Measurements from ENCODE around the gene ADGRB2.

DNA sequence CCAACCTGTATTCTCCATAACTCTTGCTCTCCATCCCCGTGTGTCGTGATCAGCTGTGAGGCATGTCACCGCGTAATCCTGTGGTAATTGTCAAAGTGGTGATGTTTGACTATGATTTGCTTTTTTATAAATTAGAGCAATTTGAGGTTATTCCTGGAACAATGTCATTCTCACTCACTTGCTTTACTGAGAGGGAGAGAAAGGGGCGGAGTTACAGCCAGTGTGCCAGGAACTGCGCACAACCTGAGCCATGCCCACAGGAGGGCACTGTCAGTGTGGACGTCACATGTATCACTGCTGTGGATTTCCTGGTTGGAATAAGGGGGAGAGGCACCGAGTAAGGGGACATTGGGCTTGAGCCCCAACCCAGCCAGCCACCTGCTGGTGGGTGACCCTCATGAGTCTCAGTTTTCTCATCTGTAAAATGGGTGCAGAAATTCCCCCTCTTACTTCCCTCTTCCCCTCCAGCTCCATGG, 6.9 kb downstream of the ADGRB2 start:
- TF ChIP-seq, protein P1, sequence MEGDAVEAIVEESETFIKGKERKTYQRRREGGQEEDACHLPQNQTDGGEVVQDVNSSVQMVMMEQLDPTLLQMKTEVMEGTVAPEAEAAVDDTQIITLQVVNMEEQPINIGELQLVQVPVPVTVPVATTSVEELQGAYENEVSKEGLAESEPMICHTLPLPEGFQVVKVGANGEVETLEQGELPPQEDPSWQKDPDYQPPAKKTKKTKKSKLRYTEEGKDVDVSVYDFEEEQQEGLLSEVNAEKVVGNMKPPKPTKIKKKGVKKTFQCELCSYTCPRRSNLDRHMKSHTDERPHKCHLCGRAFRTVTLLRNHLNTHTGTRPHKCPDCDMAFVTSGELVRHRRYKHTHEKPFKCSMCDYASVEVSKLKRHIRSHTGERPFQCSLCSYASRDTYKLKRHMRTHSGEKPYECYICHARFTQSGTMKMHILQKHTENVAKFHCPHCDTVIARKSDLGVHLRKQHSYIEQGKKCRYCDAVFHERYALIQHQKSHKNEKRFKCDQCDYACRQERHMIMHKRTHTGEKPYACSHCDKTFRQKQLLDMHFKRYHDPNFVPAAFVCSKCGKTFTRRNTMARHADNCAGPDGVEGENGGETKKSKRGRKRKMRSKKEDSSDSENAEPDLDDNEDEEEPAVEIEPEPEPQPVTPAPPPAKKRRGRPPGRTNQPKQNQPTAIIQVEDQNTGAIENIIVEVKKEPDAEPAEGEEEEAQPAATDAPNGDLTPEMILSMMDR (conservative IDR thresholded peaks at IDR 0.05; ENCODE audit: low read depth, low read length), result no peak; the same call in 1 of the 2 replicates
- no peak for TF ChIP-seq EZH2phosphoT487 (IDR thresholded peaks at IDR 0.05; ENCODE audit: borderline replicate concordance, low read length)
- no peak for TF ChIP-seq EZH2 (IDR thresholded peaks at IDR 0.05; ENCODE audit: low read length, unreplicated experiment)
